K562 (cell line): Measurements from ENCODE around the gene RAE1. TPM values are rescaled to one million over a fixed set of nuclear protein-coding genes. Genes with fewer than 3 reads are reported as not detected.

Experiments
- BDP1 ChIP-seq: IDR thresholded peaks from 3 replicates; pipeline ENCODE4 v1.6.1; 2011; ENCODE audit not compliant: insufficient read length, insufficient read depth
- ETS2 ChIP-seq: IDR thresholded peaks from 2 replicates; pipeline ENCODE4 v1.6.1; 2016; ENCODE audit warnings: borderline replicate concordance, missing genetic modification characterization, mild to moderate bottlenecking, moderate library complexity, missing compliant biosample characterization; ENCODE audit not compliant: poor library complexity, severe bottlenecking
- GABPB2 ChIP-seq: fragments of 250-450 bp; sonication (Bioruptor Pico); conservative IDR thresholded peaks from 2 replicates; pipeline ENCODE4 v1.5.1; 2021; ENCODE audit warnings: mild to moderate bottlenecking
- HDAC1 ChIP-seq, 2 experiments: fragments of 450-650 bp; IDR thresholded peaks; 2 replicates each; pipeline ENCODE4 v1.6.1; 2016 to 2017; ENCODE audit warnings: inconsistent platforms in 1 of 2, mild to moderate bottlenecking in 1 of 2, moderate library complexity in 1 of 2
- KDM5B ChIP-seq: fragments of 200-600 bp; sonication (generic); IDR thresholded peaks from 2 replicates; pipeline ENCODE4 v1.6.1; 2012; ENCODE audit warnings: low read depth, mild to moderate bottlenecking, moderate library complexity, low read length, control low read depth, inconsistent platforms; ENCODE audit not compliant: insufficient replicate concordance
- NR3C1 ChIP-seq: sonication (generic); formaldehyde crosslinking; IDR thresholded peaks from 2 replicates; pipeline ENCODE4 v1.8.1; 2022; ENCODE audit warnings: missing genetic modification reagents
- RBM15 ChIP-seq: fragments of 200-400 bp; formaldehyde crosslinking; IDR thresholded peaks from 2 replicates; pipeline ENCODE4 v1.6.1; 2018; ENCODE audit warnings: mild to moderate bottlenecking, low read length, moderate library complexity; ENCODE audit not compliant: insufficient read depth
- RBM39 ChIP-seq: fragments of 200-400 bp; formaldehyde crosslinking; optimal IDR thresholded peaks from 2 replicates; pipeline ENCODE3; 2018; ENCODE audit warnings: low read depth, low read length
- RERE ChIP-seq: sonication (generic); formaldehyde crosslinking; IDR thresholded peaks from 2 replicates; pipeline ENCODE4 v1.8.0; 2023; ENCODE audit warnings: missing genetic modification reagents, mild to moderate bottlenecking, borderline replicate concordance
- SAFB2 ChIP-seq: fragments of 200-400 bp; formaldehyde crosslinking; IDR thresholded peaks from 2 replicates; pipeline ENCODE4 v1.6.1; 2018; ENCODE audit warnings: borderline replicate concordance, low read length, low read depth, moderate library complexity; ENCODE audit not compliant: severe bottlenecking
- SMAD1 ChIP-seq: fragments of 150-350 bp; IDR thresholded peaks from 2 replicates; pipeline ENCODE4 v1.6.1; 2014; ENCODE audit warnings: low read length, low read depth; ENCODE audit not compliant: partially characterized antibody
- SRSF7 ChIP-seq: fragments of 200-400 bp; formaldehyde crosslinking; optimal IDR thresholded peaks from 2 replicates; pipeline ENCODE3; 2017; ENCODE audit warnings: mild to moderate bottlenecking, low read depth, low read length
- STAG1 ChIP-seq: sonication (generic); formaldehyde crosslinking; IDR thresholded peaks from 2 replicates; pipeline ENCODE4 v1.5.0; 2020; ENCODE audit warnings: missing genetic modification reagents, borderline replicate concordance
- U2AF2 ChIP-seq: fragments of 200-400 bp; formaldehyde crosslinking; optimal IDR thresholded peaks from 2 replicates; pipeline ENCODE3; 2017; ENCODE audit warnings: low read depth, mild to moderate bottlenecking, low read length
- ZBTB8A ChIP-seq: fragments of 450-650 bp; IDR thresholded peaks from 2 replicates; pipeline ENCODE4 v1.6.1; 2018; ENCODE audit warnings: mild to moderate bottlenecking, moderate library complexity; ENCODE audit not compliant: partially characterized antibody
- ZNF184 ChIP-seq: sonication (generic); formaldehyde crosslinking; IDR thresholded peaks from 2 replicates; pipeline ENCODE4 v1.5.0; 2020; ENCODE audit warnings: missing genetic modification reagents
- ZNF197 ChIP-seq: fragments of 200-800 bp; sonication (Bioruptor generic); IDR thresholded peaks from 2 replicates; pipeline ENCODE4 v1.6.1; 2016; ENCODE audit warnings: low read depth, missing genetic modification characterization, missing compliant biosample characterization
- polyA plus RNA-seq, 8 experiments: library from polyadenylated mRNA; depleted of rRNA in 4 of 8; stranded (reverse) in 5 of 8; unstranded in 3 of 8; fragments of >200 nt; fragmentation: Nextera tagmentation in 2 of 8; fragmentation: Illumina TruSeq in 1 of 8; extraction: Ambion mirVana in 2 of 8; extraction: Trizol in 1 of 8; gene quantifications; 2 replicates each; pipeline versions ENCODE4 v1.2.1 to v1.2.3, GENCODE V29; 2011 to 2014; ENCODE audit warnings: inconsistent platforms in 1 of 8, missing spikeins in 1 of 8
- total RNA-seq, 7 experiments: library from RNA; depleted of rRNA in 6 of 7; stranded (reverse); fragments of >200 nt in 6 of 7; fragmentation: Illumina TruSeq in 2 of 7; extraction: Trizol in 2 of 7; gene quantifications; 2 replicates each; pipeline versions ENCODE4 v1.2.1 to v1.2.3, GENCODE V29; 2011 to 2021; ENCODE audit warnings: low replicate concordance in 1 of 7
- TF ChIP-seq, protein P1 (sequence below): IDR thresholded peaks from 2 replicates; pipeline ENCODE4 v1.6.1; 2012; ENCODE audit warnings: low read depth, low read length, improper control_type of control experiment, borderline replicate concordance
- TF ChIP-seq, protein P2 (sequence below): fragments of 250-450 bp; sonication (Bioruptor Pico); IDR thresholded peaks from 2 replicates; pipeline ENCODE4 v1.4.0; 2020; ENCODE audit warnings: mild to moderate bottlenecking

The RAE1 gene
- total and polyA plus RNA-seq, 9 of the 15 experiments (the other 6 are each of a cell fraction or from before 2014, with no cell fraction given): 33.7 to 248 (median 77.7) TPM

- TF ChIP-seq STAG1 (CRISPR knock-in tag): no peak
- TF ChIP-seq, protein P1, sequence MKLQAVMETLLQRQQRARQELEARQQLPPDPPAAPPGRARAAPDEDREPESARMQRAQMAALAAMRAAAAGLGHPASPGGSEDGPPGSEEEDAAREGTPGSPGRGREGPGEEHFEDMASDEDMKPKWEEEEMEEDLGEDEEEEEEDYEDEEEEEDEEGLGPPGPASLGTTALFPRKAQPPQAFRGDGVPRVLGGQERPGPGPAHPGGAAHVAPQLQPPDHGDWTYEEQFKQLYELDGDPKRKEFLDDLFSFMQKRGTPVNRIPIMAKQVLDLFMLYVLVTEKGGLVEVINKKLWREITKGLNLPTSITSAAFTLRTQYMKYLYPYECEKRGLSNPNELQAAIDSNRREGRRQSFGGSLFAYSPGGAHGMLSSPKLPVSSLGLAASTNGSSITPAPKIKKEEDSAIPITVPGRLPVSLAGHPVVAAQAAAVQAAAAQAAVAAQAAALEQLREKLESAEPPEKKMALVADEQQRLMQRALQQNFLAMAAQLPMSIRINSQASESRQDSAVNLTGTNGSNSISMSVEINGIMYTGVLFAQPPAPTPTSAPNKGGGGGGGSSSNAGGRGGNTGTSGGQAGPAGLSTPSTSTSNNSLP: no peak
- TF ChIP-seq ZBTB8A: no peak
- peak; percentile 56 for TF ChIP-seq SMAD1
- TF ChIP-seq NR3C1: no peak
- TF ChIP-seq SAFB2: no peak
- TF ChIP-seq KDM5B: no peak
- no peak for TF ChIP-seq RERE (CRISPR knock-in tag)
- TF ChIP-seq ZNF184 (CRISPR knock-in tag): no peak
- no peak for TF ChIP-seq SRSF7
- TF ChIP-seq RBM39: no peak
- TF ChIP-seq GABPB2 (CRISPR knock-in tag): no peak; the same call in 1 of the 2 replicates
- TF ChIP-seq HDAC1 (IDR thresholded peaks at IDR 0.05): peak in 1 of 2 experiments; percentile 87; a peak in 2 of 4 replicates
- no peak for TF ChIP-seq RBM15
- TF ChIP-seq ETS2: no peak
- TF ChIP-seq BDP1: no peak
- TF ChIP-seq U2AF2: no peak
- no peak; the same call in 1 of the 2 replicates for TF ChIP-seq ZNF197 (CRISPR knock-in tag)
- TF ChIP-seq, protein P2, sequence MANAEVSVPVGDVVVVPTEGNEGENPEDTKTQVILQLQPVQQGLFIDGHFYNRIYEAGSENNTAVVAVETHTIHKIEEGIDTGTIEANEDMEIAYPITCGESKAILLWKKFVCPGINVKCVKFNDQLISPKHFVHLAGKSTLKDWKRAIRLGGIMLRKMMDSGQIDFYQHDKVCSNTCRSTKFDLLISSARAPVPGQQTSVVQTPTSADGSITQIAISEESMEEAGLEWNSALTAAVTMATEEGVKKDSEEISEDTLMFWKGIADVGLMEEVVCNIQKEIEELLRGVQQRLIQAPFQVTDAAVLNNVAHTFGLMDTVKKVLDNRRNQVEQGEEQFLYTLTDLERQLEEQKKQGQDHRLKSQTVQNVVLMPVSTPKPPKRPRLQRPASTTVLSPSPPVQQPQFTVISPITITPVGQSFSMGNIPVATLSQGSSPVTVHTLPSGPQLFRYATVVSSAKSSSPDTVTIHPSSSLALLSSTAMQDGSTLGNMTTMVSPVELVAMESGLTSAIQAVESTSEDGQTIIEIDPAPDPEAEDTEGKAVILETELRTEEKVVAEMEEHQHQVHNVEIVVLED (CRISPR knock-in tag): no peak
Measured at GRCh38 chr20:57409672-57410397, 58.8 kb downstream of the RAE1 start (continued).
